Fibroblast of the aortic adventitia (primary cell): Measurements from ENCODE around the gene ATP11A. TPM values are rescaled to one million over a fixed set of nuclear protein-coding genes. Genes with fewer than 3 reads are reported as not detected.
"Not testable (repeated sequence)": the region's sequence is repeated elsewhere in the genome, so short reads cannot be mapped to it uniquely, and the experiment has no call there.

ENCODE experiments used
- DNase-seq: peaks from one replicate; pipeline ENCODE4 v3.0.0-alpha.2; 2010; ENCODE audit warnings: low read depth
- H3K4me3 ChIP-seq: 2 replicates; pipeline ENCODE4 v1.5.1; 2011; ENCODE audit warnings: low read depth, mild to moderate bottlenecking, control low read depth, low read length, moderate library complexity
- CTCF ChIP-seq: IDR thresholded peaks from 2 replicates; pipeline ENCODE4 v1.5.1; 2011; ENCODE audit warnings: mild to moderate bottlenecking, low read length, control low read depth, inconsistent platforms; ENCODE audit not compliant: insufficient read depth
- total RNA-seq: library from RNA; depleted of rRNA; stranded (reverse); fragments of >200 nt; gene quantifications from 2 replicates; pipeline ENCODE4 v1.2.3, GENCODE V29; 2012; ENCODE audit warnings: low replicate concordance

ATP11A gene
- total RNA-seq, 1 donor = 8.9 TPM

GRCh38 chr13:112781881-112782361 lies 92.1 kb downstream of the ATP11A start:
- no peak overlapping the region for H3K4me3 ChIP-seq
- no peak for TF ChIP-seq CTCF

GRCh38 chr13:112782429-112783010 lies 92.7 kb downstream of the ATP11A start:
- no peak for DNase-seq
- no peak overlapping the region for H3K4me3 ChIP-seq

More at GRCh38 chr13:112781881-112782361, 92.1 kb downstream of the ATP11A start:
- DNase-seq = peak; percentile 39

GRCh38 chr13:112783135-112783977 lies 93.5 kb downstream of the ATP11A start:
- H3K4me3 ChIP-seq = no peak overlapping the region
- DNase-seq = peak; percentile 77
- TF ChIP-seq CTCF = no peak

More at GRCh38 chr13:112782429-112783010, 92.7 kb downstream of the ATP11A start:
- no peak for TF ChIP-seq CTCF

GRCh38 chr13:112783978-112784371 lies 94.1 kb downstream of the ATP11A start:
- no peak for DNase-seq
- no peak for TF ChIP-seq CTCF
- no peak overlapping the region for H3K4me3 ChIP-seq

GRCh38 chr13:112784811-112785482 lies 95.1 kb downstream of the ATP11A start:
- no peak for DNase-seq
- no peak for TF ChIP-seq CTCF
- no peak overlapping the region for H3K4me3 ChIP-seq

GRCh38 chr13:112785483-112785856 lies 95.6 kb downstream of the ATP11A start:
- no peak for DNase-seq

GRCh38 chr13:112786810-112787209 lies 97.0 kb downstream of the ATP11A start:
- DNase-seq, H3K4me3 ChIP-seq: not testable (repeated sequence)

More at GRCh38 chr13:112785483-112785856, 95.6 kb downstream of the ATP11A start:
- H3K4me3 ChIP-seq = no peak overlapping the region
- no peak for TF ChIP-seq CTCF
